Right lobe of liver (tissue), 4 donors: ENCODE results near the gene USP17L5.
"Not testable (repeated sequence)": the region's sequence is repeated elsewhere in the genome, so short reads cannot be mapped to it uniquely, and the experiment has no call there.

Experiments
- POLR2A ChIP-seq: fragments of 450-650 bp; IDR thresholded peaks from one replicate; pipeline ENCODE4 v1.6.1; 2017; ENCODE audit warnings: antibody characterized with exemption, mild to moderate bottlenecking
- TF ChIP-seq, protein P1 (sequence below), 4 donors: fragments of 200-600 bp in 3 of 4; fragments of 450-650 bp in 1 of 4; IDR thresholded peaks; one replicate each; pipeline versions ENCODE4 v1.5.1 to v1.8.0; 2016 to 2022; ENCODE audit warnings: antibody characterized with exemption in 4 of 4, mild to moderate bottlenecking in 2 of 4
- donor health status: DM: no; HTN: no; CAD: no.
- donor health status: DM: no; HTN: no; CAD: no.
- donor health status: DM: no; HTN: yes; CAD: no.

DNA sequence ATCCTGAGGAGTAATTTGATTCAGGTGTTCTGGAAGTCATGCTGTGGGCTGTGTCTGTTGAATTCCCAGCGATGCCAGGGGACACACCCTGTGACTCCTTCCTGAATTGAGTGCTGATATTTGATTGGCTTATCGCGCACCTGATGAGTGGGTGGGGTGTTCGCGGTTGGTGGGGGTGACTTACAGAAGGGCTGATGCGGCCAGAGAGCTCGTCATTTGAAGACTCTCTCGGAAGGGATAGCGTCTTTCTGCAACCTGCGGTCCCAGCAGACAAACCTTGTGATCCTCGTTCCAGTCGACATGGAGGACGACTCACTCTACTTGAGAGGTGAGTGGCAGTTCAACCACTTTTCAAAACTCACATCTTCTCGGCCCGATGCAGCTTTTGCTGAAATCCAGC, 14.3 kb upstream of the USP17L5 start, which contains the start of gene USP17L24:
- TF ChIP-seq POLR2A: not testable (repeated sequence)
- TF ChIP-seq, protein P1, sequence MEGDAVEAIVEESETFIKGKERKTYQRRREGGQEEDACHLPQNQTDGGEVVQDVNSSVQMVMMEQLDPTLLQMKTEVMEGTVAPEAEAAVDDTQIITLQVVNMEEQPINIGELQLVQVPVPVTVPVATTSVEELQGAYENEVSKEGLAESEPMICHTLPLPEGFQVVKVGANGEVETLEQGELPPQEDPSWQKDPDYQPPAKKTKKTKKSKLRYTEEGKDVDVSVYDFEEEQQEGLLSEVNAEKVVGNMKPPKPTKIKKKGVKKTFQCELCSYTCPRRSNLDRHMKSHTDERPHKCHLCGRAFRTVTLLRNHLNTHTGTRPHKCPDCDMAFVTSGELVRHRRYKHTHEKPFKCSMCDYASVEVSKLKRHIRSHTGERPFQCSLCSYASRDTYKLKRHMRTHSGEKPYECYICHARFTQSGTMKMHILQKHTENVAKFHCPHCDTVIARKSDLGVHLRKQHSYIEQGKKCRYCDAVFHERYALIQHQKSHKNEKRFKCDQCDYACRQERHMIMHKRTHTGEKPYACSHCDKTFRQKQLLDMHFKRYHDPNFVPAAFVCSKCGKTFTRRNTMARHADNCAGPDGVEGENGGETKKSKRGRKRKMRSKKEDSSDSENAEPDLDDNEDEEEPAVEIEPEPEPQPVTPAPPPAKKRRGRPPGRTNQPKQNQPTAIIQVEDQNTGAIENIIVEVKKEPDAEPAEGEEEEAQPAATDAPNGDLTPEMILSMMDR (IDR thresholded peaks at IDR 0.05): not testable (repeated sequence)
